GM21526 (cell line): ENCODE measurements around the gene ZNF311.
"Not testable (repeated sequence)": the region's sequence is repeated elsewhere in the genome, so short reads cannot be mapped to it uniquely, and the experiment has no call there.

Source experiments
- ATAC-seq: cut with Tn5 transposase; IDR thresholded peaks from one replicate; pipeline ENCODE4 v1.9.1; 2021; ENCODE audit warnings: moderate library complexity; ENCODE audit not compliant: unreplicated experiment, low FRiP score

ZNF311 gene

DNA sequence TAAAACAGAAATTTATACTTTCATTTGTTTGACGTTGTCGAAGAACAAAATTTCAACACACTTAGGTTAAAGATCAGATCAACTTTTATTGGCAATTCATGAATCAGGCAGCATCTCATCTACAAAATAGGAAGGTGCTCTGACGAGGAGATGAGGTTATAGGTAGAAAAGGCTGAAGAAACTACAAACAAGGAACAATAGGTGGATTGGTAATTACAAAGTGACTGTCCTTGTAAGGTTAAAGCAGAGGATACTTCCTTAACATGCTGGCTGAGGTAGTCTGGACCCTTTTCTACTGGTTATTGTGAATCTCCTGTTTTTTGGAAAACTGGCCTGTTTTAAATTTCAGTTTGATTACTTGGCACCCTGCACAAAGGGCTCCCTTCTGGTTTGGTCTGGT, 48.8 kb downstream of the ZNF311 start:
- no peak for ATAC-seq

DNA sequence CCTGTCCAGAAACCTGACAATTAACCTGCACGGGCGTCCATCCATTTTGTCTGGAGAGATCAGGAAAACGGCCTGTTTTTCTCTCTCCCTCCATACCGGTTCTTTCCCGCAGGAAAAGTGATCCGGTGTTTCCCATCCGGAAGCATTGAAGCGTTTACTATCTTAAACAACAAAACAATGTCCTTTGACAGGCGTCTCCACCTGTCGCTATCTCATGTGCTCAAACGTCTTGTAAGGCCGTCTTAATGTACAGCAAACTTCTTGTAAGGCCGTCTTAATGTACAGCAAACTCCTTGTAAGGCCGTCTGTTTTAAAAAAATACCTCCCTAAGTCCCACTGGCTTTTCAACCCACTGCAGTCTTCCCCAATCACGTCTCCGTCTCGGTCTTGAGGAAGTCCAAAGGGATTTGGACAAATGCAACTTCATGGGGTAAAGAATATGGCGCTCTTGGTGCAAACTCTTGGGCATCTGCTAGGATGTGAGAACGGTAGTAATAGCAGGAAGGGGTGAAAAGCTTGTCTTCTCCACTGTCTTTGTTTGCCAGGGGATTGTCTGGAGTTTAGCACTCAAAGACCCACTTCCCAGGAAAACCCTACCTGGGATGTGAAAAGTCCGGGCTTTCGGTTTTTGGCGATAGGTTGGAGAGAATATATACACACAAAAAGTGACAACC, 51.4 kb downstream of the ZNF311 start:
- ATAC-seq: no peak

- ATAC-seq: no peak
Measured at GRCh38 chr6:28953039-28953584, 52.0 kb downstream of the ZNF311 start.

GRCh38 chr6:28949656-28950195, 55.4 kb downstream of the ZNF311 start:
- ATAC-seq: not testable (repeated sequence)

DNA sequence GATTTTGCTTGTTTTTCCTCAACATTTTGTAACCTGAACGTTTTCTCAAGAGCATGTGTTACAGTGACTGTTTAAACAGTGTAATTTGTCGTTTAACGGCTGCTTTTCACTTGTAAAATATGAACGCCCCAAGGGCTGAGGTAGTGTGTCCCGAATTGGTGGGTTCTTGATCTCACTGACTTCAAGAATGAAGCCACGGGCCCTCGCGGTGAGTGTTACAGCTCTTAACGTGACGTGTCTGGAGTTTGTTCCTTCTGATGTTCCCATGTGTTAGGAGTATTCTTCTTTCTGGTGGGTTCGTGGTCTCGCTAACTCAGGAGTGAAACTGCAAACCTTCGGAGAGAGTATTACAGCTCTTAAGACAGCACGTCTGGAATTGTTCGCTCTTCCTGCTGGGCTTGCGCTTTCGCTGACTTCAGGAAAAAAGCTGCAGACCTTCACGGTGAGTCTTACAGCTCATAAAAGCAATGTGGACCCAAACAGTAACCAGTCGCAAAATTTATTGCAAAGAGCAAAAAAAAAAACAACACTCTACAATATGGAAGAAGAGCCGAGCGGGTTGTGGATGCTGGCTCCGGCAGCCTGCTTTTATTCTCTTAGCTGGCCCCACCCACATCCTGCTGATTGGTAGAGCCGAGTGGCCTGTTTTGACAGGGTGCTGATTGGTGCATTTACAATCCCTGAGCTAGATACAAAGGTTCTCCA, 56.2 kb downstream of the ZNF311 start:
- ATAC-seq: no peak

GRCh38 chr6:28947831-28948270, 57.3 kb downstream of the ZNF311 start:
- no peak for ATAC-seq

GRCh38 chr6:28947067-28947765, 57.9 kb downstream of the ZNF311 start:
- ATAC-seq: no peak

- no peak for ATAC-seq
Measured at GRCh38 chr6:28945349-28945748, 59.8 kb downstream of the ZNF311 start.
